ENCODE results near the gene GATM.
"Not testable (repeated sequence)": the region's sequence is repeated elsewhere in the genome, so short reads cannot be mapped to it uniquely, and the experiment has no call there.

GATM gene

GRCh38 chr15:45354711-45355110, 23.6 kb downstream of the GATM start:
- DNase-seq (ENCODE audit: low spot score): no peak

GRCh38 chr15:45351227-45351626, 27.1 kb downstream of the GATM start:
- no peak for DNase-seq (ENCODE audit: low spot score)

- no peak for DNase-seq (ENCODE audit: low spot score)
Measured at GRCh38 chr15:45349623-45350022, 28.7 kb downstream of the GATM start.

GRCh38 chr15:45347989-45348388, 30.4 kb downstream of the GATM start:
- DNase-seq (ENCODE audit: low spot score): no peak

- no peak for DNase-seq (ENCODE audit: low spot score)
Measured at GRCh38 chr15:45347033-45347432, 31.3 kb downstream of the GATM start.

- DNase-seq (ENCODE audit: low spot score): no peak
Measured at GRCh38 chr15:45346381-45346780, 32.0 kb downstream of the GATM start.

- DNase-seq (ENCODE audit: low spot score): no peak
Measured at GRCh38 chr15:45343258-45343860, 35.0 kb downstream of the GATM start.

GRCh38 chr15:45341790-45342189, 36.6 kb downstream of the GATM start:
- DNase-seq (ENCODE audit: low spot score): no peak

GRCh38 chr15:45340429-45340828, 37.9 kb downstream of the GATM start:
- no peak for DNase-seq (ENCODE audit: low spot score)

GRCh38 chr15:45338417-45338816, 39.9 kb downstream of the GATM start:
- DNase-seq (ENCODE audit: low spot score): no peak

GRCh38 chr15:45337224-45337623, 41.1 kb downstream of the GATM start:
- no peak for DNase-seq (ENCODE audit: low spot score)

- peak; percentile 14 for DNase-seq (ENCODE audit: low spot score)
Measured at GRCh38 chr15:45333550-45333949, 44.8 kb downstream of the GATM start.

GRCh38 chr15:45332694-45333093, 45.6 kb downstream of the GATM start:
- DNase-seq (ENCODE audit: low spot score): no peak

- no peak for DNase-seq (ENCODE audit: low spot score)
Measured at GRCh38 chr15:45331972-45332371, 46.4 kb downstream of the GATM start.

- no peak for DNase-seq (ENCODE audit: low spot score)
Measured at GRCh38 chr15:45328663-45329062, 49.7 kb downstream of the GATM start.

- no peak for DNase-seq (ENCODE audit: low spot score)
Measured at GRCh38 chr15:45326741-45327140, 51.6 kb downstream of the GATM start.

GRCh38 chr15:45326280-45326679, 52.1 kb downstream of the GATM start:
- no peak for DNase-seq (ENCODE audit: low spot score)

GRCh38 chr15:45320581-45321205, 57.7 kb downstream of the GATM start:
- DNase-seq (ENCODE audit: low spot score): no peak

- no peak for DNase-seq (ENCODE audit: low spot score)
Measured at GRCh38 chr15:45319472-45320214, 58.7 kb downstream of the GATM start.

- no peak for DNase-seq (ENCODE audit: low spot score)
Measured at GRCh38 chr15:45314960-45315359, 63.4 kb downstream of the GATM start.

- DNase-seq (ENCODE audit: low spot score): not testable (repeated sequence)
Measured at GRCh38 chr15:45314117-45314516, 64.2 kb downstream of the GATM start.
